Thymus (tissue), 11 donors: ENCODE measurements around the gene PHAX. TPM values are rescaled to one million over a fixed set of nuclear protein-coding genes. Genes with fewer than 3 reads are reported as not detected.
"Not testable (repeated sequence)": the region's sequence is repeated elsewhere in the genome, so short reads cannot be mapped to it uniquely, and the experiment has no call there.

Experiments
- DNase-seq, 9 donors: peaks; one replicate each; pipeline ENCODE4 v3.0.0-alpha.2; 2013; ENCODE audit warnings: low spot score in 9 of 9, low read depth in 6 of 9, missing footprints in 1 of 9
- H3K27ac ChIP-seq, 2 donors: one replicate each; pipeline ENCODE4 v1.5.1; 2013; ENCODE audit warnings: control low read depth in 1 of 2, low read depth in 1 of 2, low read length in 1 of 2, mild to moderate bottlenecking in 1 of 2, moderate library complexity in 1 of 2
- H3K27me3 ChIP-seq, 2 donors: one replicate each; pipeline ENCODE4 v1.5.1; 2013; ENCODE audit warnings: low read length in 1 of 2; ENCODE audit not compliant: control insufficient read depth in 2 of 2, insufficient read depth in 1 of 2
- H3K36me3 ChIP-seq, 2 donors: one replicate each; pipeline ENCODE4 v1.5.1; 2013; ENCODE audit warnings: low read length in 1 of 2, mild to moderate bottlenecking in 1 of 2, moderate library complexity in 1 of 2; ENCODE audit not compliant: control insufficient read depth in 2 of 2, insufficient read depth in 2 of 2
- H3K4me1 ChIP-seq, 2 donors: one replicate each; pipeline ENCODE4 v1.5.1; 2013; ENCODE audit warnings: low read length in 2 of 2; ENCODE audit not compliant: control insufficient read depth in 2 of 2, insufficient read depth in 2 of 2
- H3K4me3 ChIP-seq, 2 donors: one replicate each; pipeline ENCODE4 v1.5.1; 2013; ENCODE audit warnings: low read length in 2 of 2, control low read depth in 1 of 2, mild to moderate bottlenecking in 1 of 2
- H3K9me3 ChIP-seq, 2 donors: one replicate each; pipeline ENCODE4 v1.5.1; 2013; ENCODE audit warnings: low read length in 1 of 2, mild to moderate bottlenecking in 1 of 2; ENCODE audit not compliant: control insufficient read depth in 2 of 2, insufficient read depth in 1 of 2
- WGBS: extraction: QIAGEN DNeasy Blood & Tissue Kit; methylation state at CpG from one replicate; pipeline ENCODE4 v1.1.7; 2013; 5-methylcytosine and 5-hydroxymethylcytosine counted together
- polyA plus RNA-seq: library from polyadenylated mRNA; stranded (reverse); fragments of 200-250 nt; gene quantifications from one replicate; pipeline ENCODE4 v1.2.3, GENCODE V29; 2013
- total RNA-seq: library from RNA; stranded (reverse); fragments of 120-200 nt; gene quantifications from one replicate; pipeline ENCODE4 v1.2.4, GENCODE V29; 2013
- donor health status: healthy.

Gene PHAX
- total and polyA plus RNA-seq, 2 donors: 28.2 to 42.2 TPM

- DNase-seq, H3K27me3 ChIP-seq, H3K27ac ChIP-seq, H3K4me3 ChIP-seq, H3K4me1 ChIP-seq, H3K9me3 ChIP-seq: not testable (repeated sequence)
- H3K36me3 ChIP-seq: peaks cover 29 to 32% of the 10 kb centered on the region in 2 donors
- 98% methylated on average over 8 of the region's 8 CpGs for WGBS
These were observed 16.9 kb downstream of the PHAX start for GRCh38 chr5:126617603-126618002.

DNA sequence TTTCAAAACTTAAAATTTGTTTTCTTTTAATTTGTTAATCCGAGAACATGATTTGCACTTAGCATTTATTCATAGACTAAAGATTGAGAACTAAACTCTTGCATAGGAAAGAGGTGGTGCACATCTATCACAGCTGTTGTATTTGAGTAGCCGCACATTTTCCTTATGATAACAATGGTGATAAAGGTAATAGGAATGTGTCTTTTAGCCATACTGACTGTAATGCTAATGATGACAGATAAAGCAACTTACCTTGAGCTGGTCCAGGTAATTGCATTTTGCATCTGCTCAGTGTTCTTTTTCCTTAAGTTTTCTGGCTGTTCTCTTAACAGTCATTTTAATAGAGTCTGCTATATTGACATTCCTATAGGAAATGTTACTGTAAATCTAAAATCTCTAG, 19.0 kb downstream of the PHAX start:
- H3K36me3 ChIP-seq: peaks cover 23 to 40% of the 10 kb centered on the region in 2 donors
- DNase-seq: no peak
- WGBS: 97% methylated on average over 2 of the region's 2 CpGs

DNA sequence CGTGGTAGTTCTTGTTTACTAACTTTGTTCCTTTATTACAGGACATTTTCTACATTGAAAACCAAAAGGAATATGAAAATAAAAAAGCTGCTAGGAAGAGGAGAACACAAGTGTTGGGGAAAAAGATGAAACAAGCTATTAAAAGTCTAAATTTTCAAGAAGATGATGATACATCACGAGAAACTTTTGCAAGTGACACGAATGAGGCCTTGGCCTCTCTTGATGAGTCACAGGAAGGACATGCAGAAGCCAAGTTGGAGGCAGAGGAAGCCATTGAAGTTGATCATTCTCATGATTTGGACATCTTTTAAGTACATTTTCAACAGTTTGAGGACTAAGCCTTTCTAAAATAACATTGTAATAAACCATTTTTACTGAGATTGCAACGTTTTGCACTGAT, 23.8 kb downstream of the PHAX start:
- no peak overlapping the region for H3K4me3 ChIP-seq
- no peaks in the 10 kb centered on the region for H3K9me3 ChIP-seq
- peaks cover 14 to 24% of the 10 kb centered on the region in 2 donors for H3K36me3 ChIP-seq
- no peaks in the 10 kb centered on the region for H3K4me1 ChIP-seq
- H3K27me3 ChIP-seq: no peaks in the 10 kb centered on the region
- 91% methylated on average over 4 of the region's 4 CpGs for WGBS
- DNase-seq: no peak
- H3K27ac ChIP-seq: no peak overlapping the region

More for the DNA sequence above, 19.0 kb downstream of the PHAX start:
- Histone ChIP-seq H3K27ac (no peak overlapping the region), H3K9me3 (no peaks in the 10 kb centered on the region), H3K27me3 (no peaks in the 10 kb centered on the region), H3K4me3 (no peak overlapping the region), H3K4me1 (no peaks in the 10 kb centered on the region)

DNA sequence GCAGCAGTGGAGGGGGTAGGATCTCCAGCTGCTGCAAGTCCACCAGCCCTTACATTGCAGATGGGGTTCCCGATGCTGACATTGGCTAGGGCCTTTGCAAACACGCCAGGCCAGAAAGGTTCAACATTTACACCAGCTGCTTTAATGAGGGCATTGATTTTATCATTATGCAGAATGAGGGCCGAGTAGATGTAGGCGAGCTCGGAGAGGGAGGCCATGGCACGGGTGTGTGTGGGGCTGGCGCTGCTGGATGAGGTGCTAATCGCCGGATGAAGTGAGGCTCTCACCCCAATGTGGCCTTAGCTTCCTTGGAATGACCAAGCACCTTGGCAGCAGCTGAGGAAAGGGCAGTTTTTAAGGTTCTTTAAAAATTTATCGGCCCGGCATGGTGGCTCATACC, 27.4 kb downstream of the PHAX start:
- Histone ChIP-seq H3K36me3 (peaks cover 7 to 16% of the 10 kb centered on the region in 2 donors), H3K4me1 (no peaks in the 10 kb centered on the region), H3K4me3 (no peak overlapping the region), H3K9me3 (no peaks in the 10 kb centered on the region), H3K27ac (no peak overlapping the region), H3K27me3 (no peaks in the 10 kb centered on the region)
- 98% methylated on average over 11 of the region's 11 CpGs for WGBS
- no peak for DNase-seq

DNA sequence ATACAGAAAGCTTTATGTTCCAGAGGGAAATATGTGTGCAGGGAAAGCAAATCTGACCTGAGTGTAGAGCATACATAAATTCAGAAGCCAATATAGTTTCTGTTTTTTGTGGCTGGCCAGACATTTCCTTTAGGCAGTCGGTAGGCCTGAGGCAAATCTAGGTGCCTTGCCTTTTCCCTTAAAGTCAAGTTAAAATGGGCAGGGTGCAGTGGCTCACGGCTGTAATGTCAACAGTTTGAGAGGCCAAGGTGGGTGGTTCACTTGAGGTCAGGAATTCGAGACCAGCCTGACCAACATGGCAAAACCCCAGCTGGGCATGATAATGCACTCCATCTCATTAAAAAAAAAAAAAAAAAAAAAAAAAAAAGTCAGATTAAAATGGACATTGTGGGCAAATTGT, 31.2 kb downstream of the PHAX start:
- Histone ChIP-seq H3K36me3 (no peaks in the 10 kb centered on the region), H3K27ac (no peak overlapping the region), H3K9me3 (no peaks in the 10 kb centered on the region), H3K27me3 (no peaks in the 10 kb centered on the region), H3K4me3 (no peak overlapping the region), H3K4me1 (no peaks in the 10 kb centered on the region)
- DNase-seq: no peak
- WGBS: 96% methylated on average over 3 of the region's 3 CpGs

- Histone ChIP-seq H3K4me1 (no peaks in the 10 kb centered on the region), H3K9me3 (no peaks in the 10 kb centered on the region), H3K4me3 (no peak overlapping the region), H3K27me3 (no peaks in the 10 kb centered on the region), H3K27ac (no peak overlapping the region), H3K36me3 (no peaks in the 10 kb centered on the region)
- 95% methylated on average over 4 of the region's 4 CpGs for WGBS
- DNase-seq: no peak
These were observed 32.8 kb downstream of the PHAX start for GRCh38 chr5:126633552-126633951.

- Histone ChIP-seq H3K27me3 (no peaks in the 10 kb centered on the region), H3K9me3 (no peaks in the 10 kb centered on the region), H3K4me1 (no peaks in the 10 kb centered on the region), H3K36me3 (no peaks in the 10 kb centered on the region), H3K27ac (no peak overlapping the region), H3K4me3 (no peak overlapping the region)
- 95% methylated on average over 3 of the region's 3 CpGs for WGBS
- no peak for DNase-seq
These were observed 34.8 kb downstream of the PHAX start for GRCh38 chr5:126635585-126635984.

DNA sequence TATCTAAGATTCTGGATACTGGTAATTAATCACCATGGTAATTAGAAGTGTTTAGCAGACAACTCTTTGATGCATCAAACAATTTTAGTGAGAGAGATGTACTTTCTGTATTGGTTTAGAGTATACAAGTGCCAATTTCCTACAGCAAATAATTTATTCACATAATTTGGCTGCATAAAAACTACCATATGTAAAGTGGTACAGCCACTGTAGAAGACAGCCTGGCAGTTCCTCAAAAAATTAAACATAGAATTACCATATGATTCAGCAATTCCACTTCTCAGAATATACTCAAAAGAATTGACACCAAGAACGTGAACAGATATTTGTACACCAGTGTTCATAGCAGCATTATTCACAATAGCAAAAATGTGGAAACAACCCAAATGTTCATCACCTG, 36.2 kb downstream of the PHAX start:
- DNase-seq: no peak
- Histone ChIP-seq H3K4me1 (no peaks in the 10 kb centered on the region), H3K27ac (no peak overlapping the region), H3K27me3 (no peaks in the 10 kb centered on the region), H3K9me3 (no peaks in the 10 kb centered on the region), H3K36me3 (no peaks in the 10 kb centered on the region), H3K4me3 (no peak overlapping the region)
- 81% methylated on average over 1 of the region's 1 CpG for WGBS

GRCh38 chr5:126640866-126641265, 40.1 kb downstream of the PHAX start:
- DNase-seq: no peak
- no peak overlapping the region for H3K4me3 ChIP-seq
- H3K4me1 ChIP-seq: no peaks in the 10 kb centered on the region
- no peaks in the 10 kb centered on the region for H3K27me3 ChIP-seq
- WGBS: 96% methylated on average over 1 of the region's 1 CpG
- H3K9me3 ChIP-seq: no peaks in the 10 kb centered on the region
- no peak overlapping the region for H3K27ac ChIP-seq
- no peaks in the 10 kb centered on the region for H3K36me3 ChIP-seq

DNA sequence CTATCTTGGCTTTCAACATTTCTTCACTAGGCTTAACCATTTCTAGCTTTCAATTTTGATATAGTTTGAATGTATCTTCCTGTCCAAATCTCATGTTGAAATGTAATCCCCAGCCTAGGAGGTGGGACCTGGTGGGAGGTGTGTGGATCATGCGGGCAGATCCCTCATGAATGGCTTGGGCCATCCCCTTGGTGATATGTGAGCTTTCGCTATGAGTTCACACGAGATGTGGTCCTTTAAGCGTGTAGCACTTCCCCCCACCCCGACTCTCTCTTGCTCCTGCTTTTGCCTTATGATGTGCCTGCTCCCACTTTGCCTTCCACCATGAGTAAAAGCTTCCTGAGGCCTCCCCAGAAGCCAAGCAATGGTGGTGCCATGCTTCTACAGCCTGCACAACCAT, 40.6 kb downstream of the PHAX start:
- H3K9me3 ChIP-seq: no peaks in the 10 kb centered on the region
- no peaks in the 10 kb centered on the region for H3K27me3 ChIP-seq
- DNase-seq: no peak
- H3K4me3 ChIP-seq: no peak overlapping the region
- no peaks in the 10 kb centered on the region for H3K4me1 ChIP-seq
- H3K36me3 ChIP-seq: no peaks in the 10 kb centered on the region
- no peak overlapping the region for H3K27ac ChIP-seq
- 97% methylated on average over 5 of the region's 5 CpGs for whole genome bisulfite sequencing
